Astrocyte (in vitro differentiated cells and primary cell): ENCODE measurements around the gene TMUB2.

Experiments used
- EZH2 ChIP-seq: IDR thresholded peaks from 2 replicates; pipeline ENCODE4 v1.6.1; 2012; ENCODE audit warnings: mild to moderate bottlenecking, low read length, inconsistent platforms; ENCODE audit not compliant: insufficient read depth
- TF ChIP-seq, protein P1 (sequence below): IDR thresholded peaks from 2 replicates; pipeline ENCODE4 v1.5.1; 2011; ENCODE audit warnings: low read depth, mild to moderate bottlenecking, inconsistent platforms, low read length, moderate library complexity; ENCODE audit not compliant: insufficient read depth

DNA sequence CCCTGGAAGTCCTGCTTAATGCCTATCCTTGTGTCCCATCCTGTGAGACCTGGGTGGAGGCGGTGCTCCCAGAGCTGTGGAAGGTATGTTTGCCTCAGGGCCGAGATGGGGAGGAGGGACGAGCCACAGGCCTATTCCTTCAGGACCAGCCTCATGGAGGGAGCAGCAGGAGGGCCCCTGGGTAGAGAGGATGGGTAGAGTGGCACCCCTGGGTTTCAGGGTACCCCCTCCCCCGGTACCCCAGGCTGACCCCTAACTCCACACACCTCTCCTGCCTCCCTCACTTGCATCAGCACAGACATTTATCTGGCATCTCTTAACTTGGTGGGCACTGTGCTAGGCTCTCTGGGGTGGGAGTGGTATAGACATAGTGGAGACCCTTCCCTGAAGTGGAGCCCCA is 9.1 kb upstream of the TMUB2 start:
- TF ChIP-seq EZH2, result no peak
- TF ChIP-seq, protein P1, sequence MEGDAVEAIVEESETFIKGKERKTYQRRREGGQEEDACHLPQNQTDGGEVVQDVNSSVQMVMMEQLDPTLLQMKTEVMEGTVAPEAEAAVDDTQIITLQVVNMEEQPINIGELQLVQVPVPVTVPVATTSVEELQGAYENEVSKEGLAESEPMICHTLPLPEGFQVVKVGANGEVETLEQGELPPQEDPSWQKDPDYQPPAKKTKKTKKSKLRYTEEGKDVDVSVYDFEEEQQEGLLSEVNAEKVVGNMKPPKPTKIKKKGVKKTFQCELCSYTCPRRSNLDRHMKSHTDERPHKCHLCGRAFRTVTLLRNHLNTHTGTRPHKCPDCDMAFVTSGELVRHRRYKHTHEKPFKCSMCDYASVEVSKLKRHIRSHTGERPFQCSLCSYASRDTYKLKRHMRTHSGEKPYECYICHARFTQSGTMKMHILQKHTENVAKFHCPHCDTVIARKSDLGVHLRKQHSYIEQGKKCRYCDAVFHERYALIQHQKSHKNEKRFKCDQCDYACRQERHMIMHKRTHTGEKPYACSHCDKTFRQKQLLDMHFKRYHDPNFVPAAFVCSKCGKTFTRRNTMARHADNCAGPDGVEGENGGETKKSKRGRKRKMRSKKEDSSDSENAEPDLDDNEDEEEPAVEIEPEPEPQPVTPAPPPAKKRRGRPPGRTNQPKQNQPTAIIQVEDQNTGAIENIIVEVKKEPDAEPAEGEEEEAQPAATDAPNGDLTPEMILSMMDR, result no peak
